Measurements from ENCODE around the gene GSTO1. TPM values are rescaled to one million over a fixed set of nuclear protein-coding genes. Genes with fewer than 3 reads are reported as not detected.

Gene GSTO1
- total RNA-seq, 1 donor from 2014 or later, result 74.1 TPM

DNA sequence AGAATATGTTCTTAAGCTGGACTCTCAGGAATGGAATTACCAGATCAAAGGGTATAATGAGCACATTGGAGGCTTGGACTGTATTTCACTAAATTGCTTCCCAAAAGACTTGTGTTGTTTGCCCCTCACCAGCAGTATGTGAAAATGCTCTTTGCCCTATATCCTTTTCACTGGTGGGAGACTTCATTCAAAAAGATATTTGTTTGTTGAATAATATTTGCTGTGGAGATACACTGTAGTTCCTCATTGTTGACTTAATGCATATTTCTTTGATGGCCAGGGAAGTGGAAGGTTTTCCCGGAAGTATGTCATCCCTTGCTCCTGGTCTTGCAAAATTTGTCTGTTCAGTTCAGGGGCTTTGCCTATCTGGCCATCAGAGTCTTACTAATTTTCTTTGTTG is 33.7 kb downstream of the GSTO1 start:
- Mint-ChIP-seq H3K9me3 (no peaks in the 10 kb centered on the region), H3K36me3 (no peaks in the 10 kb centered on the region), H3K4me1 (ENCODE audit: unreplicated experiment) (peaks cover 9% of the 10 kb centered on the region), H3K27me3 (peaks cover 20% of the 10 kb centered on the region), H3K4me3 (no peak overlapping the region), H3K27ac (no peak overlapping the region)
- no peak for DNase-seq (ENCODE audit: extremely low spot score, unreplicated experiment)
- TF ChIP-seq, protein P1, sequence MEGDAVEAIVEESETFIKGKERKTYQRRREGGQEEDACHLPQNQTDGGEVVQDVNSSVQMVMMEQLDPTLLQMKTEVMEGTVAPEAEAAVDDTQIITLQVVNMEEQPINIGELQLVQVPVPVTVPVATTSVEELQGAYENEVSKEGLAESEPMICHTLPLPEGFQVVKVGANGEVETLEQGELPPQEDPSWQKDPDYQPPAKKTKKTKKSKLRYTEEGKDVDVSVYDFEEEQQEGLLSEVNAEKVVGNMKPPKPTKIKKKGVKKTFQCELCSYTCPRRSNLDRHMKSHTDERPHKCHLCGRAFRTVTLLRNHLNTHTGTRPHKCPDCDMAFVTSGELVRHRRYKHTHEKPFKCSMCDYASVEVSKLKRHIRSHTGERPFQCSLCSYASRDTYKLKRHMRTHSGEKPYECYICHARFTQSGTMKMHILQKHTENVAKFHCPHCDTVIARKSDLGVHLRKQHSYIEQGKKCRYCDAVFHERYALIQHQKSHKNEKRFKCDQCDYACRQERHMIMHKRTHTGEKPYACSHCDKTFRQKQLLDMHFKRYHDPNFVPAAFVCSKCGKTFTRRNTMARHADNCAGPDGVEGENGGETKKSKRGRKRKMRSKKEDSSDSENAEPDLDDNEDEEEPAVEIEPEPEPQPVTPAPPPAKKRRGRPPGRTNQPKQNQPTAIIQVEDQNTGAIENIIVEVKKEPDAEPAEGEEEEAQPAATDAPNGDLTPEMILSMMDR (conservative IDR thresholded peaks at IDR 0.05), result no peak

DNA sequence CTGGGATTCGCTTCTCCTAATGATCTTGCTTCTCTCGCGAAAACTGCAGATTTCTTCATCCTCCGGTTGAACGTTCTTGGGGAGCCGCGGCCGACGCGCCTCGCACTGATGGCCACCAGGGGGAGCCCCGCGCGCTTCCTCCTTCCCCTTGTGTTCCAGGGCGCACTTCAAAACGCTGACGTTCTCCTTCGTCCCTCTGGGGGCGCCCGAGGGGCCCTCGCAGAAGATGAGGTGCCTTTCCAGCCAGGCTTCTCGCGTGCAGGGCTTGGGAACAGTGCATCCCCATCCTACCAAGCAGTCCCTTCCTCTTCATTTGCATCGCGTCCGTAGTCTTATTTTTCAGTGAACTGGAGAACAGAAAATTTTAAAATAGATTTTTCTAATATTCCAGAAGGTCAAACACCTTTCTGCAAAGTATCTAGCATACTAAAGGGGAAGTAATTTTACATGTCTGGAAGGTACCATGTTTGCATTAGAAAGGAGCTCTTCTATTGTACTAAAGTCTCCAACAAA is 36.8 kb downstream of the GSTO1 start:
- peaks cover 9% of the 10 kb centered on the region for H3K4me1 Mint-ChIP-seq (ENCODE audit: unreplicated experiment)
- peak overlapping the region; percentile 6 for H3K27ac Mint-ChIP-seq
- TF ChIP-seq, protein P1 (conservative IDR thresholded peaks at IDR 0.05), result peak; percentile 100
- no peaks in the 10 kb centered on the region for H3K36me3 Mint-ChIP-seq
- peak overlapping the region; percentile 16 for H3K4me3 Mint-ChIP-seq
- peak; percentile 91 for DNase-seq (ENCODE audit: extremely low spot score, unreplicated experiment)
- H3K27me3 Mint-ChIP-seq, result peaks cover 20% of the 10 kb centered on the region
- no peaks in the 10 kb centered on the region for H3K9me3 Mint-ChIP-seq

DNA sequence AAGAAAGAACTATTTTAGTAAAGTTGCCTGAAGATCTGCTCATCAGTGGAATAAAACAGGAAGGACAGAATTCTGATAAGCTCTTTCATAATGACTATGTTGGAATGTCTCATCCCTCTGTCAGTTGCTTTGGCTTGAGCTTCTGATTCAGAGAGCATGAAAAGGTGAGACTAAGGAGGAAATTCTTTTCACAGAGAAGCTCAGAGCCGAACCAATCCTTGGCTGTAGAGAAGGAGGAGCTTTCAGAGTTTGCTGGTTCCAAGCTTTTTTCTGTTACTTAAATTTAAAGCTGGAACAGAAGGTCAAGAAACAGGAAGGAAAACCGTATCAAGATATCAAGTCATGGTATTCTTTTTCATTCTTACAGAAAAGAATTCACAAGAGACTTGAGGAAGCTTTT is 38.3 kb downstream of the GSTO1 start:
- DNase-seq (ENCODE audit: extremely low spot score, unreplicated experiment), result no peak

DNA sequence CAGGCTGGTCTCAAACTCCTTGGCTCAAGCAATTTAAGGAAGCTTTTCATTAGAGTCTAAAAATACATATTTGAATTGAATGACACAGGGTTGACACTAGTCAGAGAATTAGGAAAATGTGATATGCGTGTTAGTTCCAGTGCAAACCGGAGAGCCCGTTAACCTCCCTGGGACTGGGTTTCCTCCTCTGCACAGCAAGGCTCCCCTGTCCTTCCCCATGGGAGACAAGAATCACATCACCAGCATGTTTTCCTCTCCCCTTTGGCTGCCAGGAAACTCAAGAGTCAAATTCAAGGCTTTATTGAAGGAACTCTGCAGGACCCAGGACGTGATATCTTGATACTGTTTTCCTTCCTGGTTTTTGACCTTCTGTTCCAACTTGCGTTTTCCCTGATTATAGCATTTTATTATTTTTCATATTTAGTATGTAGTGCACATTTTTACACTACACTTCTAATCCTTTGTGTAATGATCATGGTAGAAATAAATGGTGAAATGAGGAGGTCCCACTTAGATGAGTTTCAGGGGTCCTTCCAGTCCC is 39.2 kb downstream of the GSTO1 start:
- DNase-seq (ENCODE audit: extremely low spot score, unreplicated experiment), result peak; percentile 15
- H3K4me3 Mint-ChIP-seq, result no peak overlapping the region
- TF ChIP-seq, protein P1 (conservative IDR thresholded peaks at IDR 0.05), result no peak
- peaks cover 13% of the 10 kb centered on the region for H3K27me3 Mint-ChIP-seq
- H3K9me3 Mint-ChIP-seq, result no peaks in the 10 kb centered on the region
- peaks cover 20% of the 10 kb centered on the region for H3K4me1 Mint-ChIP-seq (ENCODE audit: unreplicated experiment)
- no peak overlapping the region for H3K27ac Mint-ChIP-seq
- H3K36me3 Mint-ChIP-seq, result no peaks in the 10 kb centered on the region

More for the DNA sequence above, 38.3 kb downstream of the GSTO1 start:
- H3K27me3 Mint-ChIP-seq, result peaks cover 17% of the 10 kb centered on the region
- peaks cover 19% of the 10 kb centered on the region for H3K4me1 Mint-ChIP-seq (ENCODE audit: unreplicated experiment)
- no peaks in the 10 kb centered on the region for H3K9me3 Mint-ChIP-seq
- H3K4me3 Mint-ChIP-seq, result no peak overlapping the region
- no peak overlapping the region for H3K27ac Mint-ChIP-seq
- no peaks in the 10 kb centered on the region for H3K36me3 Mint-ChIP-seq
- TF ChIP-seq, protein P1 (conservative IDR thresholded peaks at IDR 0.05), result no peak

DNA sequence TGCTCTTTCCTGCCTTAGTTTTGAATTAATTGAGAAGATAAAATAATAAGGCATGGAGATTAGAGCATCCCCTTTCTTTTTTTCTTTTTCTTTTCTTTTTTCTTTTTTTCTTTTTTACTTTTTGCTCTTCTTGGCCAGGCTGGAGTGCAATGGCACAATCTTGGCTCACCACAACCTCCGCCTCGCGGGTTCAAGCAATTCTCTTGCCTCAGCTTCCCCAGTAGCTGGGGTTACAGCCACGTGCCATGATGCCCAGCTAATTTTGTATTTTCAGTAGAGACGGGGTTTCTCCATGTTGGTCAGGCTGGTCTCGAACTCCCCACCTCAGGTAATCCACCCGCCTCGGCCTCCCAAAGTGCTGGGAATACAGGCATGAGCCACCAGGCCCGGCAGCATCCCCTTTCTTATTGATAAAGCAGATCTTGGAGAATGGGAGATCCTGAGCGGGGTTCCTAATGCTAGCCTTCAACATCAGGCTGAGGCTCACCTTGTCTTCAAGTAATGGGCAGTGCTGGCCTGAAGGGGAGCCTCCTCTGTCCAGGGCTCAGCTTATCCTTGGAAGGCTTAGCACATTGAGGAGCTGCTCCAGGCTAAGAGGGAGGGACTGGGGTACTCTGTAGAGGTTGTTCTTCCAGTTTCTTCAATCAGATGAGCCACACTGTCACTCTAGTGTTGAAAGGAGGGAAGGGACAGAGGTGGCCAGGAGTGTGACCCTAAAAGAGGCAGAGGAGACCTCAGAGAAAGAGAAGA is 42.2 kb downstream of the GSTO1 start:
- TF ChIP-seq, protein P1 (conservative IDR thresholded peaks at IDR 0.05), result no peak
- Mint-ChIP-seq H3K36me3 (no peaks in the 10 kb centered on the region), H3K27ac (peak overlapping the region; percentile 60), H3K27me3 (no peaks in the 10 kb centered on the region), H3K4me3 (no peak overlapping the region), H3K9me3 (no peaks in the 10 kb centered on the region), H3K4me1 (ENCODE audit: unreplicated experiment) (peaks cover 28% of the 10 kb centered on the region)
- no peak for DNase-seq (ENCODE audit: extremely low spot score, unreplicated experiment)

Measured in type B pancreatic cell (in vitro differentiated cells).